ENCODE results near the gene FRMD5. TPM values are rescaled to one million over a fixed set of nuclear protein-coding genes. Genes with fewer than 3 reads are reported as not detected.
A peak's percentile ranks its signal among the peaks of the same experiment; 100 is the strongest.

Gene FRMD5
- total and polyA plus RNA-seq, 2 donors from 2014 or later: 0.32 to 0.41 TPM

DNA sequence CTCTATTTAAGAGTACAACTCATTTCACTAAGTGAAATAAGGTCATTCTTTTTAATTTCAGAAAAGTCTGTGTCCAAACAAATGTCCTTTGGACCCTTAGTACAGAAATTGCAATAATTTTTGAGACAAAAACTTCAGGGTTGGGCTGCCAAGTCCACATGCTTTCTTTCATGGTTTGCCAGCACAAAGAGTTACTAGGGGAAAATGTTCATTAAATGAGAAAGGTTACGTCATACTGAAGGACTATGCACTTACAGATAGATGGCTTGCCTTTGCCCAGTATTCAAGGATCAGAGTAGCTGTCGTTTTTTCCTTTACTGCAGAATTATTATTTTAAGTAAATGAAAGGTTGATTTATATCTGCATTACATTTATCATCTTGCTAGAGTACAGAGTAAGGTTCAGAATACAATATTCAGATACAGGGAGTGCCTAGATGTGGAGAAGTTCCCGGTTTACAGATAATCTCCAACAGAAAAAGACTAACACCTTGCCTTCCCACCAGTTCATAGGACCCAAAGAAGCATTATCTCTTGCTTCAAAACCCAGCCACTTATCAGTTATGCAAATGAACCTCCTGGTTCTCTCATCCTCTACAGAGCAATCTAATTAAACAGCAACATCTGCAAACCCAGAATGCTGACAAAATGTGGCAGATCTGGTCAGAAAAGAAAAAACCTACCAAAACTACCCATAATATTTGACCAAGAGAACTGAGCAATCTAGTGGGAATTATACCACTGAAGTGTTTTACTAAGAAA, 179.3 kb downstream of the FRMD5 start:
- FAIRE-seq (no peak), DNase-seq (peak in 1 of 5 donors; percentile 9)
- H3K36me3 ChIP-seq (ENCODE audit: control insufficient read depth in 2 of 3, insufficient read depth in 3 of 3, low read length in 3 of 3): no peaks in the 10 kb centered on the region
- no peaks in the 10 kb centered on the region for H3K4me1 ChIP-seq (ENCODE audit: control insufficient read depth in 2 of 3, insufficient read depth in 2 of 3, low read depth in 1 of 3, low read length in 3 of 3)
- no peaks in the 10 kb centered on the region for H3K27me3 ChIP-seq (ENCODE audit: control insufficient read depth, insufficient read depth, low read length)
- TF ChIP-seq, protein P1, sequence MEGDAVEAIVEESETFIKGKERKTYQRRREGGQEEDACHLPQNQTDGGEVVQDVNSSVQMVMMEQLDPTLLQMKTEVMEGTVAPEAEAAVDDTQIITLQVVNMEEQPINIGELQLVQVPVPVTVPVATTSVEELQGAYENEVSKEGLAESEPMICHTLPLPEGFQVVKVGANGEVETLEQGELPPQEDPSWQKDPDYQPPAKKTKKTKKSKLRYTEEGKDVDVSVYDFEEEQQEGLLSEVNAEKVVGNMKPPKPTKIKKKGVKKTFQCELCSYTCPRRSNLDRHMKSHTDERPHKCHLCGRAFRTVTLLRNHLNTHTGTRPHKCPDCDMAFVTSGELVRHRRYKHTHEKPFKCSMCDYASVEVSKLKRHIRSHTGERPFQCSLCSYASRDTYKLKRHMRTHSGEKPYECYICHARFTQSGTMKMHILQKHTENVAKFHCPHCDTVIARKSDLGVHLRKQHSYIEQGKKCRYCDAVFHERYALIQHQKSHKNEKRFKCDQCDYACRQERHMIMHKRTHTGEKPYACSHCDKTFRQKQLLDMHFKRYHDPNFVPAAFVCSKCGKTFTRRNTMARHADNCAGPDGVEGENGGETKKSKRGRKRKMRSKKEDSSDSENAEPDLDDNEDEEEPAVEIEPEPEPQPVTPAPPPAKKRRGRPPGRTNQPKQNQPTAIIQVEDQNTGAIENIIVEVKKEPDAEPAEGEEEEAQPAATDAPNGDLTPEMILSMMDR (IDR thresholded peaks at IDR 0.05; ENCODE audit: borderline replicate concordance, extremely low read depth, insufficient read depth): no peak
- no peak overlapping the region for H3K4me3 ChIP-seq (ENCODE audit: low read length in 3 of 3)
- no peak overlapping the region for H3K9ac ChIP-seq (ENCODE audit: low read length in 3 of 3)
- no peak overlapping the region for H3K27ac ChIP-seq (ENCODE audit: low read depth in 2 of 2, low read length in 2 of 2)
- H3K9me3 ChIP-seq (ENCODE audit: control insufficient read depth in 2 of 3, insufficient read depth in 1 of 3, low read length in 3 of 3): no peaks in the 10 kb centered on the region
- intact Hi-C loops (cut with DNase I): no loop called here

GRCh38 chr15:44011238-44011854, 183.7 kb downstream of the FRMD5 start:
- FAIRE-seq (no peak), DNase-seq (peak in 3 of 5 donors; percentile 16 to 66 (median 59))
- TF ChIP-seq, protein P1 (IDR thresholded peaks at IDR 0.05; ENCODE audit: borderline replicate concordance, extremely low read depth, insufficient read depth): no peak
- Histone ChIP-seq H3K27me3 (ENCODE audit: control insufficient read depth, insufficient read depth, low read length) (no peaks in the 10 kb centered on the region), H3K27ac (ENCODE audit: low read depth in 2 of 2, low read length in 2 of 2) (no peak overlapping the region), H3K9me3 (ENCODE audit: control insufficient read depth in 2 of 3, insufficient read depth in 1 of 3, low read length in 3 of 3) (no peaks in the 10 kb centered on the region), H3K4me3 (ENCODE audit: low read length in 3 of 3) (no peak overlapping the region), H3K4me1 (ENCODE audit: control insufficient read depth in 2 of 3, insufficient read depth in 2 of 3, low read depth in 1 of 3, low read length in 3 of 3) (no peaks in the 10 kb centered on the region), H3K9ac (ENCODE audit: low read length in 3 of 3) (no peak overlapping the region), H3K36me3 (ENCODE audit: control insufficient read depth in 2 of 3, insufficient read depth in 3 of 3, low read length in 3 of 3) (no peaks in the 10 kb centered on the region)
- intact Hi-C loops (cut with DNase I): no loop called here

- intact Hi-C loops (cut with DNase I): no loop called here
- Histone ChIP-seq H3K9me3 (ENCODE audit: control insufficient read depth in 2 of 3, insufficient read depth in 1 of 3, low read length in 3 of 3) (no peaks in the 10 kb centered on the region), H3K4me3 (ENCODE audit: low read length in 3 of 3) (no peak overlapping the region), H3K9ac (ENCODE audit: low read length in 3 of 3) (no peak overlapping the region), H3K27me3 (ENCODE audit: control insufficient read depth, insufficient read depth, low read length) (no peaks in the 10 kb centered on the region), H3K36me3 (ENCODE audit: control insufficient read depth in 2 of 3, insufficient read depth in 3 of 3, low read length in 3 of 3) (no peaks in the 10 kb centered on the region), H3K4me1 (ENCODE audit: control insufficient read depth in 2 of 3, insufficient read depth in 2 of 3, low read depth in 1 of 3, low read length in 3 of 3) (no peaks in the 10 kb centered on the region), H3K27ac (ENCODE audit: low read depth in 2 of 2, low read length in 2 of 2) (no peak overlapping the region)
- DNase-seq (no peak), FAIRE-seq (no peak)
- TF ChIP-seq, protein P1 (IDR thresholded peaks at IDR 0.05; ENCODE audit: borderline replicate concordance, extremely low read depth, insufficient read depth): no peak
Observed at GRCh38 chr15:44010089-44010488, 185.0 kb downstream of the FRMD5 start.
